Measurements from ENCODE around the gene TEX22.

TEX22 gene

DNA sequence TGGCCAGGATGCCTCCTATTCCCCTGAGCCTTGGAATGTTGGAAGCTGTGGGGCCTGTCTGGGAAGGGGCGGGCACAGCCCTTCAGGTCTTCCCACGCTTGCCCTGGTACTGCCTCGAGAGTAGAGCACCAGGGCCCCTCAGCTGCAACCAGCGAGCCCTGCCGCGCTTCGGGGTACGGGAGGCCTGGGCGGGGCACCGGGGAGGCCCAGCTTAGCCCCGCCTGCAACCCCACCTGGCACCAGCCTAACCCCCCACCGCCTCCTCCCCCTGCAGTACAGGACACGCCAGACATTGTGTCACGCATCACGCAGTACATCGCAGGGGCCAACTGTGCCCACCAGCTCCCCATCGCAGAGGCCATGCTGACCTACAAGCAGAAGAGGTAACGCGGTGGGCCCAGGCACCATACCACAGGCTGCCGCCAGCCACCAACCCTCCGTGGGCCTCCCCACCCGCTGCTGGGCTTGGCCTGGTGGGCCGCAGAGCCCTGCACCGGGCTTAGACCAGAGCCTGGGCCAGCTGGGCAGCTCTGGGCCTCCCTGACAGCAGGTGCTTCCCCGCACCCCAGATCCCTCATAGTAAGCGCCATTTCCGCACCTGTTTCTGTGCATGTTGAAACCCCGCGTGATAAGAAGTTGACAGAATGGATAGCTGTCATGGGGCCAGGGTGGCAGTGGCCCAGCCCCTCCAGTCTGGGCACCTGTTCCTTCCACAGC, 13.6 kb upstream of the TEX22 start:
- TF ChIP-seq, protein P1, sequence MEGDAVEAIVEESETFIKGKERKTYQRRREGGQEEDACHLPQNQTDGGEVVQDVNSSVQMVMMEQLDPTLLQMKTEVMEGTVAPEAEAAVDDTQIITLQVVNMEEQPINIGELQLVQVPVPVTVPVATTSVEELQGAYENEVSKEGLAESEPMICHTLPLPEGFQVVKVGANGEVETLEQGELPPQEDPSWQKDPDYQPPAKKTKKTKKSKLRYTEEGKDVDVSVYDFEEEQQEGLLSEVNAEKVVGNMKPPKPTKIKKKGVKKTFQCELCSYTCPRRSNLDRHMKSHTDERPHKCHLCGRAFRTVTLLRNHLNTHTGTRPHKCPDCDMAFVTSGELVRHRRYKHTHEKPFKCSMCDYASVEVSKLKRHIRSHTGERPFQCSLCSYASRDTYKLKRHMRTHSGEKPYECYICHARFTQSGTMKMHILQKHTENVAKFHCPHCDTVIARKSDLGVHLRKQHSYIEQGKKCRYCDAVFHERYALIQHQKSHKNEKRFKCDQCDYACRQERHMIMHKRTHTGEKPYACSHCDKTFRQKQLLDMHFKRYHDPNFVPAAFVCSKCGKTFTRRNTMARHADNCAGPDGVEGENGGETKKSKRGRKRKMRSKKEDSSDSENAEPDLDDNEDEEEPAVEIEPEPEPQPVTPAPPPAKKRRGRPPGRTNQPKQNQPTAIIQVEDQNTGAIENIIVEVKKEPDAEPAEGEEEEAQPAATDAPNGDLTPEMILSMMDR (IDR thresholded peaks at IDR 0.05; ENCODE audit: control insufficient read depth, insufficient read depth, low read depth, low read length, missing control alignments) = no peak
- no peak overlapping the region for H3K4me3 ChIP-seq (ENCODE audit: control insufficient read depth, low read depth, low read length)
- no peak for DNase-seq (ENCODE audit: low read depth)

DNA sequence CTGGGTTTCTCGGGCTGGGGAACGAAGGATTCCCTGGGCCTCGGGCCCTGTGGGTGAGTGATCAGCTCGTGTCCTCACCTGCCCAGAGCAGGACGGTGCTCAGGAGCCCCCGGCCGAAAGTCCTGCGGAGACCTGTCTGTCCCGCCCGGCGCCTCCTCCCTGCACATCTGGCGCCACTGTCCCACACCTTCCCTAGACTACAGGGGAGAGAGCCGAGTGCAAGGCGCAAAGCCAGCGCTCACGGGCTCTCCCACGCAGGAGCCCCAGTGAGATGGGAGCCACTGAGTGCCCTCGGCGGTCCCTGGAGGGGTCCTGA, 13.1 kb upstream of the TEX22 start:
- no peak overlapping the region for H3K4me3 ChIP-seq (ENCODE audit: control insufficient read depth, low read depth, low read length)
- TF ChIP-seq, protein P1 (IDR thresholded peaks at IDR 0.05; ENCODE audit: control insufficient read depth, insufficient read depth, low read depth, low read length, missing control alignments) = no peak
- no peak for DNase-seq (ENCODE audit: low read depth)

DNA sequence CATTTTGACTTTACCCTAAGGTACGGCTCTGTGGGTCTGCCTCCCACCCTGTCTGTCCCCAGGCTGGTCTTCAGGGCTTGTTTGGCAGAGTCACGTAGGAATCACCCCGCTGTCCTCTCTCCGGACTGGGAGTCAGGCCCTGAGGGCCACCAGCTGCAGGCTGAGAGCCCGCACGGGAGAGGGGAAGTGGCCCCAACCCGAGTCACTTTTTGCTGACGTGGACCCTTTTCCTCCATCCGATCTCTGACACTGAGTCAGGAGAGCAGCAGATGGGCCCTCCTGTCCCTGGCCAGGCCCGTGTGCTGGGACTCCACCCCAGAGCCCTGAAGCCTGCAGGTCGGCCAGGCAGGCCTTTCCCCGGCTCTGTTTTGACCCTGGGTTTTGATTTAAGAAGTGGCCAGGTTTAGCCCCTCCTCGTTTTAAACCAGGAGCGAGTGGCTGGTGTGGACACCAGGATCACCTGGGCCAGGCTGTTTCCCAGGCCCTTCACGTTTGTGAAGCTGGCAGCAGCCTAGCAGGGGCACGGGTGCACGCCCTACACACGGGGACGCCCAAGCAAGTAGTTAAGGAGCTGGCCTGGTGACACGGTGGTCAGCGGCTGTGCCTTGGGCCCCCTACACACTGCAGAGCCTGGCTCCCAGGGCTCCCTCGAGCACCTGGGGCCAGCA, 12.5 kb upstream of the TEX22 start:
- H3K4me3 ChIP-seq (ENCODE audit: control insufficient read depth, low read depth, low read length) = no peak overlapping the region
- no peak for DNase-seq (ENCODE audit: low read depth)
- TF ChIP-seq, protein P1 (IDR thresholded peaks at IDR 0.05; ENCODE audit: control insufficient read depth, insufficient read depth, low read depth, low read length, missing control alignments) = no peak

DNA sequence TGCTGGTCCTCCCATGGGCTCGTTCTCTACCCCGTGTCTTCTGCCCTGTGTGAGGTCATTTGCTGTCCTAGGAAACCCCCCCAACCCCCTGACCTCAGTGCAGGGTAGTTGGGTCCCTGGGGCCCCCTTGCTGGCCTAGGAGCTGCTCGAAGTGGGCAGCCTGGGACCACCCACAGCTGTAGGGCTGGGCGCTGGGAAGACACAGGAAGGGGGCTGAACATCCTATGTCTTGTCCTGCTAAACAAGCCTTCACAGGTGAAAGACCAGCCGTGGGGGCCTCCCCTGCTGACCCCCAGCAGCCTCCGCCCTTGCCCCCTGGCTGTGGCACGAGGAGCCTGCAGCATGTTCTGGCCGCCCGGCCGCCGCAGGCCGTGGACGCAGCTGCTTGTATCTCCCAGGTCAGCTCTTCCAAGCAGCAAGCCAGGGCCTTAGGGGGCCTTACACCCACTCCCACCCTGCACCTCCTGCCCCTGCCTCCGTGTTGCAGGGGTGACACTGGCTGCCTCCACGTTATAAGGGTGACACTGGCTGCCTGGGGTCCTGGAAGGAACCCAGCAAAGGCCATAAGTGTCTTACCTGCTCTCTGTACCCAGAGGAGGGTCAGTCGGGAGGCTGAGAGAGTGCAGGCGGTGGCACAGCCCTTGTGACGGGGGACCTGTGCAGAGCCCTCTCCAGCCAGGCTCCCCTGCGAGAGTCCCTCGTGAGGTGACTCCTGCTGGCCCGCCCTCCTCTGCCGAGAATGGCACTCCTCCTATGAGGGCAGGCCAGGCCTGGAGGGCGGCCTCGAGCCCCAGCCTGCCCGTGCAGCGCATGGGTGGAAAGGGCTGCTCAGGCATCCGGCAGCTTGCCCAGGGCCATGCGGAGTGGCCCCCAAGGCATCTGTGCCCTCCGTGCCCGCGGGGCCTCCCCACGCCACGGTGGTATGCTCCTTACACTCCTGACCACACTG, 11.5 kb upstream of the TEX22 start:
- H3K4me3 ChIP-seq (ENCODE audit: control insufficient read depth, low read depth, low read length) = no peak overlapping the region
- TF ChIP-seq, protein P1 (IDR thresholded peaks at IDR 0.05; ENCODE audit: control insufficient read depth, insufficient read depth, low read depth, low read length, missing control alignments) = no peak

DNA sequence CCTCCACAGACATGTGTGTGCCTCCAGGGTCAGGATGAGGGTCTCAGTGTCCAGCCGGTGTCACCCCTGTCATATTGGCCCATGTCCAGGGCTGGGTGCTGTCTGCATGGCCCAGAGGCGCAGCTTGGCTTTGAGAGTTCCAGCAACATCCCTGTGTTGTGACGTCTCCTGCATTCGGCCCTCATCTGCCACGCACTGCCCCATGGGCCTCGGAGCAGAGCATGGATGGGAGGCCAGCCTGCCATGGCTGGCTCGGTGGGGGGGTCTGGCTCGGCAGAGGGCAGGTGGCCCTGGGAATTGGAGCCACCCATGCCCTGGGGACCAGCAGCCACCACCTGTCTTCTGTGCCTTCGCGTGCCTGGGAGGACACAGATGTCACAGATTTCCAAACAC, 10.8 kb upstream of the TEX22 start:
- H3K4me3 ChIP-seq (ENCODE audit: control insufficient read depth, low read depth, low read length) = no peak overlapping the region
- TF ChIP-seq, protein P1 (IDR thresholded peaks at IDR 0.05; ENCODE audit: control insufficient read depth, insufficient read depth, low read depth, low read length, missing control alignments) = no peak

More for the DNA sequence above, 11.5 kb upstream of the TEX22 start:
- no peak for DNase-seq (ENCODE audit: low read depth)

DNA sequence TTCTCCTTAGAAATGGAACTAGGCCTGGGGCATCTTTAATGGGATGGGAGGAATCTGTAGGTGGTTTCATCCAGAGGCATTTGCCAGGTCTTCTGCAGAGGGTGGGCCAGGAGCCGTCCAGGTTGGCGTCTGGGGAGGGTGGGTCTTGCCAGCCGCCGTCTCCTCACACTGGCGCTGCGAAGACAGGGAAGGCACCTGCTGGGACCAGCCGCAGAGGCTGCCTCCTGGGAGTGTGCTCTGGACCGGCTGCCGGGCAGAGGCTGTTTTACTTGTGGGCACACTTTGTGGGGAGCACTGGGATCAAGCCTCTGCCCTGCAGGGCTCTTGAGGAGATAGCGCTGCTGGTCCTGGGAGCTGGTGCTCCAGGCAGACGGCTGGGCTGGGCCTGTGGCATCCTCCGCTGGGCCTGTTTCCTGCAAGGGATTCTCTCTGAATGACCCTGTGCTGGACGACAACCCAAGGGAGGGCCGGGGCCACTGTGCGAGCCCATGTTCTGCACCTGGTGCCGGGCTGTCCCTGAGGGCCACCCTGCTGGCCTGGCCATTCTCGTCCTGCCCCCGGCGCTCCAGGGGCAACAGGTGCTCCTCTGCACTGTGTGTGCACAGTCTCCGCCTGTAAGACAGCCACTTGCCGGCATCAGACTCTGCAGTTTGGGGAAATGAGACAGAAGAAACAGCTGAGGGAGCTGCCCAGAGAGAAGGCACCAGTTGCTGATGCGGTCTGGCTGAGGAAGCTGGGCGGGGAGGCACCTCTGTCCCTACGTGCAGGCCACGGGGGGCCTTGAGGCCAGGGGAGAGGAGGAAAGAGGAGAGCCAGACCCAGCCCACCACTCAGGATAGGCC, 10.0 kb upstream of the TEX22 start:
- TF ChIP-seq, protein P1 (IDR thresholded peaks at IDR 0.05; ENCODE audit: control insufficient read depth, insufficient read depth, low read depth, low read length, missing control alignments) = no peak
- H3K4me3 ChIP-seq (ENCODE audit: control insufficient read depth, low read depth, low read length) = no peak overlapping the region
- DNase-seq (ENCODE audit: low read depth) = no peak

More for the DNA sequence above, 10.8 kb upstream of the TEX22 start:
- no peak for DNase-seq (ENCODE audit: low read depth)

Data from AG09309 (cell line).